HK-2 (cell line): ENCODE data around the gene SCG2.

Experiments
- DNase-seq: peaks from one replicate; pipeline ENCODE4 v3.0.0-alpha.2; 2018; ENCODE audit not compliant: unreplicated experiment

The SCG2 gene

DNA sequence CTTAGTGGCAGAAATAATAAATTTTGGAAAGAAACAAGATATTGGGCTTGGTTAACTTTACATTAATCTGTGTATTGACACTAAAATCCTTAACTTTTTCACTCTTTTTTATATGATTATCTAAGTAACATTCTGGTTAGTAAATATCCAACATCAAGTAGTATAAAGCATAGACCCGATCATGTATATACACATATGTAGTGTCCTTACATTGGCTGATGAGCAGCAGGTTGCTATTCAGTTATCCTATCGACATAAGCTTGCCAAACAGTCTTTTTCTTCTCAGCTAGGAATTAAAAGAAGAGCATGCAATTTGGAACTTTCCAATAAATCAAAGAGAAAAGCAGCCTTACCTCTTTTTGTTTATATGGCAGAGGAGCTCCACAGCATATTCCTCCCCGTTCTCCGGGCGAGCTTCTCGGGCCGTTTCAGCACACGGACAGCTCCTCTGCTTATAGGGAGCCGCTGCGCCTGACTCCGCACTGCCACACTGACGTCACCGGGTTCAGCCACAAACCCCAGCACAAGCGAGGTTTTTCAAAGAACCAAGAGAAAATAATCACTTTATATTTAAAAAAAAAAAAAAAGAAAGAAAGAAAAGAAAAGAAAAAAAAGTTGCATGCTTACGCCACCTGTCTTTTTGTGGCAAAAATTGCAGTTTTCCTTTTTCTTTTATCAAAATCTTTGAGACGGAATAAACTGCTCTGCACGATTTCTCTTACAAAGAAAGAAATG is at the start of gene SCG2:
SCG2 (minus strand) TSS at position 430 of the 735 bp plus-strand sequence. CDS start 3,079 bp downstream, outside the sequence.
- peak; percentile 59 for DNase-seq

DNA sequence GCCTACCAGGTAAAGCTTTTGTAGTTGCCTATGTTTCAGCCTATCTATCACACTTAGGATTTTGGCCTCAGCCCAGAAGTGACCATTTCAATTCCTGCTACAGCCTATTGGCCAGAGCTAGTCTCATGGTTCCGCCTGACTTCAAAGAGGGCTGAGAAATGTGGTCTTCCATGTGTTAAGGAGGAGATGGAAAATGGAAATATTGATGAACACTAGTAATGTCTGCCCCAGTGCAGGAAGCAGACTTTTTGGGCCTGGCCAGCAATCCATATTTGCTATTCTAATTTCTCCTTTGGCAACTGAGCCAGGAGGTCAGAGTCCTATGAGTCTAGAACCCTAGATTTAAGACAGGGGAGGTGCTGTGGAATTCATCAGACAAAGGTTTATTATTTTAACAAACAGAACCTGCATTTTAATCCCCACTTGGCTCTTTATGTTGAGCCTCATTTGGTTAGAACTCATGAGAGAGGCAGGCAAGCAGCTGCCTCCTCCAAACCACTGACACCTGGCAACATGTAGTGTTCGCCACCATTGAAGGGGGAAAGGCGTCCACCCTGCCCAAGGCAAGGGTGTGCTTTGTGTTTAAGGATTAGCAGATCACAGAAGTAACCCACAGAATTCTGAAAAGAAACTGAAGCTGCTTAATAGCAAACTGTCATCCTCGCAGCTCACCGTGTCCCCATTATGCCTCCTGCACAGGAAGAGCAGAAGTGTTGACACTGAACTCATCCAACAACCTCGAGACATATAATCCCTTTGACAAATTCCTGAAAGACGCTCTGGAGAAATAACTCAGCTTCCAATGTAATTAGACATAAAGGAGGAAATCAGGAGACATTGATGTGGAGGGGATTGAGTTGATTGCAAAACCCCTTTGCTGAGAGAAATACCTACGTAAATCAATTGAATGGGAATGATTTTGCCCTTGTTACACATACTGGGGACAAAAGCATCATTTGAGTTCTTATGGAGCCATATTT is 47.7 kb upstream of the SCG2 start:
- no peak for DNase-seq

- DNase-seq: no peak
These were observed 46.6 kb upstream of the SCG2 start for GRCh38 chr2:223648755-223649154.

- DNase-seq: no peak
These were observed 45.2 kb upstream of the SCG2 start for GRCh38 chr2:223647258-223647952.

- no peak for DNase-seq
These were observed 42.0 kb upstream of the SCG2 start for GRCh38 chr2:223644136-223644535.

DNA sequence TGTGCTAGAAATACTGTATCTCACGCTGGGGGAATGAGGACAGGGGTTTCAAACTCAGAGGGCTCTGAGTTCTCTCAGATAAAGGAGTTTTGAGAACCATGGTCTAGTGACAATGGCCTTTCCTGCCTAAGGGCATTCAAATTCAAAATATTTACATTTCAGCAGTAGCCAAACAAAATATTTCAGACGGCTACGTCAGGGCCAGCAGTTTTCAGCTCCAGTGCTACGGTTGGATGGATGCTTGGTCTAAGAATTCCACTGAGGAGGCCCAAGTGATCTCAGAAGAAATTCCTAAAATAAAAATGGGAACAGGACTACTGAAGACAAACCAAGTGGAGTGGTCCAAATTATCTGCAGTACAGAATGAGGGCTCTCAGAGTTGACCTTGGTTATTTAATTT is 41.1 kb upstream of the SCG2 start:
- no peak for DNase-seq

- DNase-seq: no peak
These were observed 40.3 kb upstream of the SCG2 start for GRCh38 chr2:223642506-223642905.

DNA sequence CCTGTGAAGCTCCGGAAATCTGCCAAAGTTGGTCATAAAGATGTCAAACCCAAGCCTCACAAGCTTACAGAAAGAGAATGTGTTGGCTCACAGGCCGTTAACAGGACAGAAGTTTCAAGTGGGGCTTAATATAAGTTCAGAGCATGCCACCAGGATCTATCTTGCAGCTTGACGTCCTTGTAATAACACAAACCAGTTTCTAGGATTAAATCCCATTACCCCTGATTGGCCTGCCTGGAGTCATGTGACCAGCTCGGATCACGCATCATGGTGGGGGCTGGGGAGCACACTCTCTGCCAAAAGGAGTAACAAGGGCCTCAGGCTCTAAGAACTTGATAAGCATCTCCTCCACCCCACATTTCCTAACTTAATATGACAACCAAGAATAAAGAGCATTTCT is 38.9 kb upstream of the SCG2 start:
- DNase-seq: no peak

GRCh38 chr2:223635080-223635479 is 32.9 kb upstream of the SCG2 start:
- DNase-seq: no peak

GRCh38 chr2:223634238-223634637 is 32.1 kb upstream of the SCG2 start:
- DNase-seq: no peak

DNA sequence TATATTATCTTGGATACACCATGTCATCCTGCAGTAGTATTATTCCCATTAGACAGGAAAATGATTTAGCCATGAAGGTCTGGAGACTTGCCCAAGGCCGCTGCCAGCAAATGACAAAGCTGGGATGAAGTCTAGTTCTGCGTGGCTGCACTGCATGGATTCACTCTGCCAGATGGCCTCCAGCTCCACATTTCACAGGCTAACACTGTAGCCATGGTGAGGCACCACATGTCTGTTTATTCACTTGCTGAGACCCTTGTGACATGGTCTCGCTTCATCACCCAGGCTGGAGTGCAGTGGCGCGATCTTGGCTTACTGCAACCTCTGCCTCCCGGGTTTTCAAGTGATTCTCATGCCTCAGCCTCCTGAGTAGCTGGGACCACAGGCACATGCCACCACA is 31.5 kb upstream of the SCG2 start:
- no peak for DNase-seq

DNA sequence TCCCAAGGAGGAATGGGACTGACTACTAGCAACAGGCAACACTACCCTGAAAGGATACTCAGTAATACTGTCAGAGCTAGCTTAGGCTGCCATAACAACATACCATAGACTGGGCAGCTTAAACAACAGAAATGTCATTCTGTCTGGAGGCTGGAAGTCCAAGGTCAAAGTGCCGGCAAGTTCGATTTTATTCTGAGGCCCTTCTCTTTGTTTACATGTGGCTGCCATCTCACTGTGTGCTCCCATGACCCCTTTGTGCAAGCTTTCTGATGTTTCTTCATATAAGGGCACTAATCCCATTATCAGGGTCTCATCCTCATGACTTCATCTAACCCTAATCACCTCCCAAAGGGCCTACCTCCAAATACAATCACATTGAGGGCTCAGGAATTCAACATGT is 30.7 kb upstream of the SCG2 start:
- no peak for DNase-seq

- peak; percentile 12 for DNase-seq
These were observed 24.6 kb upstream of the SCG2 start for GRCh38 chr2:223626716-223627115.

- DNase-seq: no peak
These were observed 23.5 kb upstream of the SCG2 start for GRCh38 chr2:223625652-223626051.

GRCh38 chr2:223621901-223622300 is 19.7 kb upstream of the SCG2 start:
- no peak for DNase-seq

DNA sequence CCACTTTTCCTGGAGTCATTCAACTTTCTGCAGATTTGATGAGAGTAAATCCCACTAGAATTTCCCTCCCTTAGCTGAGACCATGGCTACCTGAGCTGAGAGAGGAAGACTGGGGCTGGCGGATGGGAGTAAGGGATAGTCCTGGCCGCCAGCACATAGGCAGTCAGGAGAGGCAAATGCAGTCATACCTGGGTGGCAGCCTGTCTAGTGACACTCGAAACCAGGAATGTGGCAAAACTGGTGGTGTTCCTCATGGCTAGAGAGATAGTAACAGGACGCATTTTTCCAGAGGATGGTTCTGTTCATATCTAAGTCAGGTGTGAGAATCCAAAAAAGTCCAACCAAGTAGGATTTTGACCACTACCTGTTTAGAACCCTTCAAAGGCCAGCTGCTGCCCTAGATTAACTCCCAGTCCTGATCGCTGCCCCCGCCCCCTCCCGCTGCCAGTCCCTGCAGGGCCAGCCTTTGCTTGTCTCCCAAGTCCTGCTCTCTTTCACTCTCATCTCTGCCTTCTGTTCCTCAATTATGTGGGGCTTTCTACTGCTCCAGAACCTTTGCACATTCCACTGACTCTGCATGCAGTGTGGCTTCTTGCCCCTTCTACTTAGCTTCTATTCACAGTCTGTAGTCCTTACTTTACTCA is 17.4 kb upstream of the SCG2 start:
- no peak for DNase-seq

- DNase-seq: no peak
These were observed 16.2 kb upstream of the SCG2 start for GRCh38 chr2:223618172-223619035.

GRCh38 chr2:223614534-223614933 is 12.4 kb upstream of the SCG2 start:
- DNase-seq: no peak

- DNase-seq: peak; percentile 75
These were observed 11.1 kb upstream of the SCG2 start for GRCh38 chr2:223613017-223613950.

GRCh38 chr2:223612501-223612900 is 10.3 kb upstream of the SCG2 start:
- no peak for DNase-seq
